HG03565 (cell line): ENCODE measurements around the gene IGSF10.

Experiments used
- ATAC-seq: cut with Tn5 transposase; IDR thresholded peaks from one replicate; pipeline ENCODE4 v1.9.1; 2021; ENCODE audit warnings: mild to moderate bottlenecking, moderate library complexity; ENCODE audit not compliant: unreplicated experiment

The IGSF10 gene

DNA sequence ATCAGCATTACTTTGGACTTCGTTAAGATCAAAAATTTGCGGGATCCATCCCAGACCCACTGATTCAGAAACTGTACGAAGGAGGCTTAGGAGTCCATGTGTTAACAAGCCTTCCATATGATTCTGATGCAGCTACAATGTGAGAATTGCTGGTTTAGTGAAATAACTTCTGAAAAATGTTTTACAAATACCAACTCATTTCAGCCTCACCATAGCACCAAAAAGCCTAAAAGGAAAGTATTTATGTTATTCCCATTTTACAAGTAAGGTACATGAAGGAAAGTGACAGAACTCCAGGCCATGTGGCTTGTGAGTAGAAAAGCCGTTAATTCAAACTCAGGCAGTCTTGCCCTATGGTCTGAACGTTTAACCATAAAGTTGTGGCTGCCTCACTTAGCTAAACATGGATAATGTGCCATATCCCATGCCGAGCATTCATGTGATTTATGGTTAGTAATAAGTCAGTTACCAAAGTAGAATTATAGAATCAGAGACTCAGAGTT, 1.5 kb upstream of the IGSF10 start:
- ATAC-seq = no peak

DNA sequence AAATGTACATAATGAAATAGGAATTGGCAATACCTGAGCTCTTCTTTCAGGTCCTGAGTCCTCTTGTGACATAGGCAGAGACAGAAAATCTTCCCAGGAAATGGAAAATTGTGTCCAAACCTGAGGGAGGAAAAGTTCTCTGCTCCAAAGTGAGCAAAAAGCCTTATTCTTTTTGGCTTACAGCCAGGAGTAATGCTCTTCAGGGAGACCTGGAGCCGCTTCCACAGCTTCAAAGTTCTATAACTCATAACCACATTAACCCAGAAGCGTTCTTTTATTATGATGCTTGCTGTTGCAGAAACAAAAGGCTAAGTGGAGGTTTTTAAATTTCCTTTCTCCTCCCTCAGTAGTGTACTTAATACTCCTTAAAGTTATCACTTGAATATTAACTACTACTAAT, 633 bp downstream of the IGSF10 start:
- ATAC-seq = no peak

DNA sequence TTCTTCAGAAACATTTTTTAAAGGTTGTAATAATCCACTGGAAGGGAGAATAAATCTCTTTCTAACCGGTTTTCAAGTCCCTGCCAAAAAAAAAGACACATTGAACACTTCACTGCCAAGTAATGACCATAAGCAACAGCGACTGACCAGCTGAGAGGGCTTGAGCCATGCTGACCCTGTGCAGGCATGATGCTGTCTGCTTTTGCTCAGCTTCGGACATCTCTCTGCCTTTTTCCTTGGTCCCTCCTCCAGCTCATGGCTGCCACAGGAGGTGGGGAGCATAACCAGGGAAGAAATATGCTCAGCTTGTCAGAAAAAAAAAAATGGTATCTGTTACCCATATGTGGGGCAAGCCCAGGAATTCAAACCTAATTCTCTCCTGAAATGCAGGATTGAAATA, 1.5 kb downstream of the IGSF10 start:
- ATAC-seq = no peak

DNA sequence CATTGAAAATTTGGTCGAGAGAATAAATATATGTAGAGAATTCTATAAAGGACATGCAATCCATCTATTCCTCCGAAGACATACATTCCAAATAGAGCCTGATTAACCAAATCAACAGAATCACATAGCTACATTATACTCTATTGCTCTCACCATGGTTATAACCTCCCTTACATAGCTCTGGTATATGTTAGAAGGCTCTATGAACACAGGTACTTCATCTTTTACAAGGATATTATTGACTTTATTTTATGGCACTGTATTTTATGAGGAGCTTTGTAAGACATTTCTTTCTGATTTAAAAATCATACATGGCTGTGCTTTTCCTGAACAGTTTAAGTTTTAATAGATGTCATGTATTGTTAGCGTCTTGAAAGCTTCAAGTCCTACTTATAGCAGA, 4.8 kb downstream of the IGSF10 start:
- ATAC-seq = no peak

DNA sequence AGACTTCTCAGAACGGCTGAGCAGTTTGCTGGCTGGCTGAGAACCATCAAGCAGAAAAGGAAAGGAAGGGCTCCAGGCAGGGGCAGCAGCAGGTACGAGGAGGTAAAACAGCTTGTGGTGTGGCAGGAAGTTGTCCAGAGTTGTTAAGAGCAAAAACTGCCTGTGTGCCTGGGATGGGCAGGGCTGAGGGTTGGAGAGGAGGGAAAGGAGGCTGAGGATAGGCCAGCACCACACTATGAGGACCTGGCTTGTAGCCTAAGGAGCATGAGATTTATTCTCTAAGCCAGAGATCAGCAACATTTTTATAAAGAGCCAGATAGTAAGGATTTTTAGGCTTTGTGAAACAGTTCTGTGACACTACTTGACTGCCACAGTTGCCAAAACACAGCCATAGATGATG, 8.0 kb downstream of the IGSF10 start:
- ATAC-seq = no peak

DNA sequence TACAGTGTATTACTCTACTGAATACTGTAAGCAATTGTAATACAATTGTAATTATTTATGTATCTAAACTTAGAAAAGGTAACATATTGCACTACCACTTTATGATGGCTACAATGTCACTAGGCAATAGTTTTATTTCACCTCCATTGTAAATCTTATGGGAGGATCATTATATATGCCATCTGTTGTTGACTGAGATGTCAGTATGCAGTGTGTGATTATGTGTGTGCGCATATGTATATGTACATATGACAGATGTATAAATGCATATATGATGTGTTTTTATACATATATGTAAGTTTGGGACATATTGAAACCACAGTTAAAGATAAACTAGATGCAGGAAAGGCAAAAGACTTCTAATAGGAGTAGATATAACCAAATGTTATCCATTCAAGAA, 8.5 kb downstream of the IGSF10 start:
- ATAC-seq = no peak

DNA sequence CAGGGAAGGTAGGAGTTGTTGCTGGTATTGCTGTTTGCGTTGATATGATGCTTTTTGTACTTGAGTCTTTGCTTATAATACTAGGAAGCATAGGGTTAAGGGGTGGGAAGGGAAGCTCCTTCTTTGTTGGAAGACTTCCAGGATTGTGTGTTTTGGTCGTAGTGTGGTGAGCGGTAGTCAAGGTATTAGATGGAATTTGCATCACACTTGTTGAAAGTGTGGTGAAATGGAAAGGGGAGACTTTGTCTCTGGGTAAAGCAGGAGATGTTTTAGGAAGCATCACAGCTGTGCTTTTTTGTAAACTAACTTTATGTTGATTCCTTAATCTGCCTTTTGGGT, 14.9 kb downstream of the IGSF10 start:
- ATAC-seq = no peak

DNA sequence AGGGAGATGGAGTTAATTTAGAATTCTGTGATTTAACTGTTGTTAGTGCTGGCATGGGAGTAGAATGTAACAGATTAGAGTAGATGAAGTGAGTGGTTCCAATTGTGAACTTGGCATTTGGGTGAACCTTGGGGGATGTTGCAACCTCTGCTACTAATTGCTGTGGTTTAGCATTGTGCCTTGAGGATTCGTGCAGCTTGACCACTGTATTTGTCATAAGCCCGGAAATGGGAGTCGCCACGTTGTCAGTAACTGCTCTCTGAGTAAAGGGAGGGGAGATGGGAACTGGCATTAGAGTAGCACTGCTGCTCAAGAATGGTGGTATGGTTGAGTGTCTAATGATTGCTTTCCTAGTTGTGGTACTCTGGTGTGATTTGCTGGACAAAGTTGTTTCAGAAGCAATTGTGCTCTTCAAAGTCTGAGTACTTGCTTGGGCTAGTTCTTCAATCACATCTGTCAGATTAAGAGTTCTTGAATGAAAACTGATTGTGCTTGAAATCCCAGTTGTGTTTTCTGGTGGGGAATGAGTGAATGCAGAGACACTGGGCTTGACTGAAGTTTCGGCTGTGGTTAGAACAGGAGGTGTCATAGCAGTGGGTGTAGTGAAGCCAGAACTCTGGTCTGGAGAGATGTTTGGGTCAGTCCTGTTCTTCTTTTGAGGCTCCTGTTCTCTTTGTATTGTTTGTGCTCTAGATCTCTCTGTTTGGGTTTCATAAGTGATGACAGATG, 15.4 kb downstream of the IGSF10 start:
- no peak for ATAC-seq

DNA sequence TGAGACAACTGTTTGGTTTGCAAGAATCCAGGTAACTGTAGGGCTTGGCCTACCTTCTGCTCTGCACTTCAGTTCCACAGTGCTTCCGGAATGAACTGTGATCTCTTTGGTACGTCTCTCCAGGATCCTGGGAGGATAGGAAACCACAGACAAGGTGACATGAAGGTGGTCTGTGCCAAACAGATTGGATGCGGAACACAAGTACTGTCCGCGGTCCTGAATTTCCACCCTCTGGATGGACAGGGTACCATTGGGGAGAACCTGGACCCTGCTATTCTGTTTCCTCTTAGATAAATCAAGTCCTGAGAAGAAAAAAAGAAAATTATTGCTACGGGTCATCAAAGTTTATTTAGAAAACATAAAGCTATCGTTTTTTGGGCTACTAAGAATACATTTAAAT, 17.3 kb downstream of the IGSF10 start:
- no peak for ATAC-seq

DNA sequence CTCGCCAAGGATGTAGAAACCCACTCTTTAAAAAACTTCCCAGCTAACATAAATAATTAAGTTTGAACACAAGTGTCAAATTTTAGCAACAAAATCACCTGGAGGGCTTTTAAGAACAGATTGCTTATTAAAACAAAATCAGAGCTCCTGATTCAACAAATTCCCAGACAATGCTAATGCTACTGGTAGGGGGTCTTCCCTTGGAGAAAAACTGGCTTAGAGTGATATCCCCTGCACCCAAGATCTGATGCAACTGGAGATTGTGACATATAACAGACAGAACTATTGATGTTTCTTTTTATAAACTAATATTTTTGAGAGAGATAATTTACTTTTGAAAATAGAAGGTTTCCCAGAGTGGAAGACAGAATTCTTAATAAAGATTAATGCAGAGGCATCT, 19.9 kb downstream of the IGSF10 start:
- ATAC-seq = no peak

DNA sequence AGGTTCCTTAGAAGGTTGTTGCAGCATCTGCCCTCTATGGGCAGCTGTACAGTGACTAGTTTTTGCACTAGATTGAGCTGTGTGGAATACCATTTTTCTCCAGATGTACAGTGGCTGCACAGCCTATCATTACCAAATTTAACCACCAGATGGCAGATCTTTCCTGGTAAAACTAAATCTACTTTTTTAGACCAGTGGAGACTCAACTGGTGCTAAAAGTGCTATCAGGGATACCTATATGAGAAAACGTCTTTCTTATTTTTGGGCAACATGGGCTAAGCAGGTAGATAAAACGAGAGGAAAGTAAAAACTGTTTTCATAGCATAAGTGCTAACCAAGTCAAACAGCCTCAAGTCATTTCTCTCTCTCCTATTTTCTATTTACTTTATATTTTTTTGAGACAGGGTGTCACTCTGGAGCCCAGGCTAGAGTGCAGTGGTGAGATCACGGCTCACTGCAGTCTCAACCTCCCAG, 21.2 kb downstream of the IGSF10 start:
- peak; percentile 80 for ATAC-seq

DNA sequence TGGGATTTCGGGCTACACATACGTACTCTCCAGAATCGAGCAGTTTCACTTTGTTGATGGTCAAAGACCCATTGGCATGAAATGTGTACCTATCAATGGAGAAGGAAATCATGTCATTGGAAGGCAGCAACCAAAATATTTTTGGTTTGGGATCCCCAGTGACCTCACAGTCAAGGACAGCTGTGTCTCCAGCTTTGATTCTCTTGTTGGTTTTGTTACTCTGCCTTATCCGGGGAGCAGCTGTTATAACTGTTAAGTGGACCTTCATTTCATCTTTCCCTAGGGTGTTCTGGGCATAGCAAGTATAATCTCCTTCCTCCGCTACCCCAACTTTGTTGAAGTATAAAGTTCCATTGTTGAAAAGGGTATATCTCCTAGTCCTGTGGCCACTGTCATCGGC, 23.0 kb downstream of the IGSF10 start:
- ATAC-seq = no peak

DNA sequence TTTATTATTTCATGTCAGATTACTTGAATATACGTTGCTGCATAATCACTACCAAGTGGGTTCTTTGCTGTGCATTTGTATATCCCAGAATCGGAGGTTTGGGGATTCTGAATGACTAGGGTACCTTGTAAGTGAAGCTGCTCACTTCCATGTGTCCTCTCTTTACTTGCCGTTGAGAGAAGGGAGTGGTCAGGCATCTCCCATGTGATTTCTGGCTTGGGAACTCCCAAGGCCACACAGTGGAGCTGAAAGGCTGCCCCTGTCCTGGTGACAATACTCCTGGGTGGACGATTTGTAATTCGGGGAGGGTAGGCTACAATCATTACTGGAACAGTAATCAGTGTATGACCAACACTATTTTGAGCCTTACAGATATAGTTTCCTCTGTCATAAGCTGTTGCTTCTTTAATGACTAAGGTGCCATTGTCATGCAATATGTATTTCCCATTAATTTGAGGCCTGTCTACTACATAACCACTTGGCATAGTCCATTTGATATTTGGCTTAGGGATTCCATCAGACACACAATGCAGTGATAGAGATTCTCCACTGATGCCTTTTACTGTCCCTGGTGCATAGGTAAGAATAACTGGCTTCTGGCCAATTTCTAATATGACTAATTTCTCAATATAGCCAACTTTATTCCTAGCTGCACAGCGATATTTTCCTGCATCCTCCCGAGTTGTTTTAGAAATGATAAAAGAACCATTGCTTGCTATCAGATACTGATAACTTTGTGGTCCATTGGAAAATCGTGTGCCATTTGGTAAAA, 24.0 kb downstream of the IGSF10 start:
- no peak for ATAC-seq

DNA sequence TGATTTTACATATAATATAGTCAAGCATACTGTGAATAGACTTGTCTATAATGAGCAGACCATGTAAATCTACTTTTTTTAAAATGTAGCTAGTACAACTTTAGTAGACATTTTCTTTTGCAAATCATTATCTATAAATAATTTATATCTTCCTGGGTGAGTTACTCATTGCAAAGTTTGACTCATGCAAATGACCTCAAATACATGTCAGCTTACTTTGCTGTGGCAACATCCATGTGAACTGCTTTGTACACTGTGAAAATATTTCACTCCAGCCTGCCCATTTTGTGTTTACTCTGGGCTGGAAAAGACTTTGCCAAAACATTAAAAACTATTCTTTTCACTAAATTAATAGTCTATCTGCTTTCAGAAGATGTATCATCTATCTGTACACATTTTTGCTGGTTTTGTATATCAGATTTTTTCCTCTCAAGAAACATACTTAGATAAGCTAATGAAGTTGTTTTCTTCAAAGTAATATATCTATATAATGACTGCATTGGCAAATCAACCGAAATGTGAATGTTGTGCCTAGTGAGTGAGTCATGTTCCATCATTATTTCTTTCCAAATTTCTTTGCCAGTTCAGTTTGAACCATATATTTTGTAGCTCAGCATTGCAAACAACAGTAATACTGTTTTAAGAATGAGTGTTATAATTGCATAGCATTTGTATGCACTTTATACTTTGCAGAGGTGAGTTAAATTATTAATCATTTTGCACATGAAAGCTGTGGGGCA, 26.5 kb downstream of the IGSF10 start:
- no peak for ATAC-seq

DNA sequence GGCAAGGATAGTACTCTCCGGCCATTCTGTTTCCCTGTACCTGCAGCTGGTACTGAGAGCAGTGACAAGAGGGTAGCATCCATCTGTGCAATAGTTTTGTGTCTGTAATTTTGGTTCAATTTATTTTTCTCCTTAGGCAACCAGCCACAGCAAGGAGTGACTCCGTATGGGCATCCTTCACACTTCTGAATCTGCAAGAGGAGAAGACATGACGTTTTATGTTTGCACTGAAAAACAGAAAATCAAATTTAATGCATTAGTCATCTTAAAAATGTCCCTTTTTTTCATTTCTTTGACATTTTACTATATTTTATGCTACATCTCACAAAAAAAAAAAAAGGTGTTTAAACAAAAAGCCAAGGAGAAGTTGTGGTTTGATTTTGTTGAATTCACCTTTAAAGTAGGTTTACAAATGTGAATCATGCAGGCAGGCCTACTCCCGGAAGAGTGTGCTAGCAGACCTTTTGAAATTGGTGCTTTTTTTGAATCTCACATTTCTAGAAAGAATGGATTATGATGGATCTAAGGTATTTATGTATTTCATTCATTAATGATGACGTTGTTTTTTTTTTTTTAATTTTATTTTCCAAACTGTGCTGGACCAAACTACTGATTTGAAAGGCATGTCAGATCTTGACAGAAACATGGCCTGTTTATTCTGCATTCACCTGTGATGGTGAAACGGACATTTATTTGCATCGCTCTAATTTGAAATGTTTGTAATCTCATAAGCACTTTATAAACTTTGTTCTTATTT, 28.1 kb downstream of the IGSF10 start:
- ATAC-seq = no peak

DNA sequence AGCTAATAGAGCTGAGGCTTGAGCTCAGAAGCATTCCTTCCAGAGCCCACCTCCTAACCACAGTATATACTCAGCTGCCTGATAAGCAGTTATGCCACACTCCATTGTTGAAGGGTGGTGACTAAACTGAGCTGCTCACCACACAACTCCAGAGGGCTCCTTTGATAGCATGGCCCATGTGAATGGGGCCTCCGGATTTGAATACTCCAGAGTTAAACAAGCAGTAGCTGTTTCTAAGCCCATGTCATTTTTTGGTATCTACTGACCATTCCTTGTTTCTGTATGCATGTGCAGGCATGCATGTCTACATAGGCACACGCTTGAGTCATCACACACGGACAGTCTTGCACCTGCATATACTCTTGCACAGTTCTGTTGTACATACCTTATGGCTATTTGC, 28.9 kb downstream of the IGSF10 start:
- ATAC-seq = no peak

DNA sequence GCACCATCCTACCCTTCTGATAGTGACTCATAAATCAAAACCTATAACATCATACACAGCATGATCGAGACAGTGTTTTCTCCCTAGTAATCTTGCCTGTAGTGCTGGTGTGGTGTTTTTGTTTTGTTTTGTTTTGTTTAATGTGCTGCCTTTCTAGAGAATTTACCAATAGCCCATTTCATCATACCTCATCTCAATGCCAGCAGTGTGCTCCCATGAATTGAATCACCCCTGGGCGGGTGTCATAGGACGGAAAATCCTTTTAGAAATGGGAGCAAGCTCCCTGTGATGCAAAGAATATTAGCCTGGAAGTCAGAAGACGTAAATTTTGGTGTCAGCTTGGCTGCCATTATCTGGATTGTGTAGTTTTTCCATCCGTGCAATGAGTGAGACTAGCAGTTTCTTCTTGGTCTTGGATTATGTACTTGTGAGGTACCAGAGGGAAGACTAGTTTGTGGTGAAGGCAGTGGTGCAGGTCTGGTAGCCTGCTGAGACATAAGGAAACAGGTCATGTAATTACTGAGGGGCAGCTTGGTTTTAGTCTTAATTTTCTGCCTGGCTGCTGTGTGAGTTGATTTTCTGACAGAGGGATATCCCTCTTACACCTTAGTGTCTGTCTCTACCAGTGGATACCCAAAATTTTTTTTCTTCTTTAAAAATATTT, 29.9 kb downstream of the IGSF10 start:
- ATAC-seq = no peak

DNA sequence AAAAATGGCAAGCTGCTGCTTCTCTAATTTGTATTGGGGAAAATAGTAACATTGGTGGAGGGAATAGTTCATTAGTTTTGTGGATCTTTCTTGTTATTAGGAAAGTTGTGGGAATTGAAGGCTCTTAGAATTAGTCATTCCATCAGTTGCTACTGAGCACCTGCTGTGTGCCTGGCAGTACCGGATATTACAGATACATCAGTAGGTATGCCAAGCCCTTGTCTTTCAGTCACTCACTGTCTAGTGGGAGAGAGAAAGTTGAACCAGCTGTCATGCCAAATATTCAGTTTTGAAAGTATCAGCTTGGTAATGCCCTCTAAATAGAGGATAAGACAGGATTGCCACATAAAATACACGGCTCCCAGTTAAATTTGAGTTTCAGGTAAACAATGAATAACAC, 32.5 kb downstream of the IGSF10 start:
- no peak for ATAC-seq

DNA sequence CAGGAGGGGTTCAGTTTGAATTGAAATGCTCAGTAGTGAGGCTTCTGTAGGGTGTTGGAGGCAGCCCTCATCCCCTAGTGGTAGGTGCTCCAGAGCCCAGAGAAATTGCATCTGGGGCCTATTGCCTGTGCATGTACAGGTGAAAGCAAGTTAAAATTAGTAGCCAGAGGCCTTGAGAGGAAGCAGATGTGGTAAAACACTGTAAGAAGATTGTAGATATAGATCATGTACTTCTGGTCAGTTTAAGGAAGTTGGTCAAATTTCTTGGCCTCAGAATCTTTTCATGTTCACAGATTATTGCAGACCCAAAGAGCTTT, 34.6 kb downstream of the IGSF10 start:
- ATAC-seq = peak; percentile 92

DNA sequence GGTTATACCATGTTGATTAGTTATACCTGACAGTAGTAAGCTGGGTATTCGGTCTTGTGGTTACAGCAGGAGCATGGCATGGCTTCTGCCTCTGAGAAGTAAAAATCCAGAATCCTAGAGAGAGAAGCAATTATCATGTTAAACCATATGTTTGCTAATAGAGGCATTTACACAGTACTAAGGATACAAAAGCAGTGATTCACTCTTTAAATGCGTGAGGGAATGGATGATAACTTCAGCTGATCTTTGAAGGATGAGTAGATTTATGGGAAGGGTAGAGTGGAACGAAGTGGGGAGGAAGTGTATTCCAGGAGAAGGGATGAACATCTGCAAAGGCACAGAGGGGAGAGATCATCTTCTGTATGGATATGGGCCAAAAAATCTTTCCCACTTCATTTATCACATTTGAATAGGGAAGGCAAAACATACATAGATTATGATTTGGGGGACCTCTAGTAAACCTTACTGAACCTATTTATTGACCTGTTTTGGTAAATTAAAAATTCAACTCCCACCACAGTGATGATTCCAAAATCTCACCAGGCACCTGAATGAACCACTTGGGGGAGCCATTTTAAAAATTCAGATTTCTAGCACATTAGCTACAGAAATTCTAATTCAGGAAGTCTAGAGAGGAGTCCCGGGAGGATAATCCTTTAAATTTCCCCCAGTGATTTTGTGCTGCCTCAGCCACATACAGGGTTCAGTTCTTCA, 35.1 kb downstream of the IGSF10 start:
- no peak for ATAC-seq
